Vagina (tissue), 2 donors: Measurements from ENCODE around the gene CST7. TPM values are rescaled to one million over a fixed set of nuclear protein-coding genes. Genes with fewer than 3 reads are reported as not detected.

Source experiments
- DNase-seq, 2 donors: peaks; one replicate each; pipeline ENCODE4 v3.0.0-alpha.2; 2017; ENCODE audit errors: extremely low spot score in 2 of 2
- H3K27ac ChIP-seq: fragments of 200-600 bp; sonication (generic); one replicate; pipeline ENCODE4 v1.5.1; 2019
- H3K27me3 ChIP-seq: fragments of 200-600 bp; sonication (generic); one replicate; pipeline ENCODE4 v1.5.1; 2019
- H3K36me3 ChIP-seq, 2 donors: fragments of 200-600 bp; sonication (generic); one replicate each; pipeline ENCODE4 v1.5.1; 2017 to 2019
- H3K4me1 ChIP-seq: fragments of 200-600 bp; sonication (generic); one replicate; pipeline ENCODE4 v1.5.1; 2019
- H3K4me3 ChIP-seq, 2 donors: fragments of 200-600 bp; sonication (generic); 1 replicate in 1 of 2; 2 replicates in 1 of 2; pipeline ENCODE4 v1.5.1; 2016 to 2019
- H3K9me3 ChIP-seq: fragments of 200-600 bp; sonication (generic); one replicate; pipeline ENCODE4 v1.5.1; 2019
- CTCF ChIP-seq, 3 experiments: fragments of 450-650 bp in 2 of 3; fragments of 200-600 bp in 1 of 3; sonication (generic) in 1 of 3; IDR thresholded peaks; one replicate each; pipeline ENCODE4 v1.5.1; 2017 to 2019; ENCODE audit warnings: antibody characterized with exemption in 3 of 3, mild to moderate bottlenecking in 2 of 3, moderate library complexity in 2 of 3
- POLR2A ChIP-seq, 2 donors: fragments of 450-650 bp; IDR thresholded peaks; one replicate each; pipeline ENCODE4 v1.6.1; 2017; ENCODE audit warnings: antibody characterized with exemption in 2 of 2, mild to moderate bottlenecking in 2 of 2, moderate library complexity in 2 of 2
- POLR2AphosphoS5 ChIP-seq, 2 donors: sonication (generic); formaldehyde crosslinking; IDR thresholded peaks; one replicate each; pipeline ENCODE4 v1.9.0; 2017; ENCODE audit warnings: antibody characterized with exemption in 2 of 2, mild to moderate bottlenecking in 2 of 2, low read depth in 1 of 2; ENCODE audit not compliant: insufficient read depth in 1 of 2
- intact Hi-C: fragments of 100-400 bp; cut with DNase I; formaldehyde crosslinking; loops from one replicate; pipeline ENCODE4 v1.15.1; 2023
- total RNA-seq: library from RNA; depleted of rRNA; stranded (reverse); fragments of >200 nt; gene quantifications from one replicate; pipeline ENCODE4 v1.2.3, GENCODE V29; 2016

CST7 gene
- total RNA-seq, 1 donor from 2014 or later, result 3.7 TPM

GRCh38 chr20:24960302-24960801 is 11.3 kb downstream of the CST7 start:
- Histone ChIP-seq H3K9me3 (no peaks in the 10 kb centered on the region), H3K27me3 (no peaks in the 10 kb centered on the region), H3K4me1 (no peaks in the 10 kb centered on the region), H3K4me3 (no peak overlapping the region), H3K27ac (no peak overlapping the region), H3K36me3 (peaks cover 0 to 45% of the 10 kb centered on the region in 2 donors)
- intact Hi-C loops, result no loop called here
- TF ChIP-seq POLR2A (IDR thresholded peaks at IDR 0.05) (no peak), POLR2AphosphoS5 (IDR thresholded peaks at IDR 0.05; ENCODE audit: insufficient read depth in 1 of 2, low read depth in 1 of 2) (no peak), CTCF (IDR thresholded peaks at IDR 0.05) (no peak)
- peak; percentile 82 to 91 for DNase-seq

GRCh38 chr20:24960861-24961260 is 11.8 kb downstream of the CST7 start:
- TF ChIP-seq POLR2A (IDR thresholded peaks at IDR 0.05) (no peak), CTCF (IDR thresholded peaks at IDR 0.05) (no peak), POLR2AphosphoS5 (IDR thresholded peaks at IDR 0.05; ENCODE audit: insufficient read depth in 1 of 2, low read depth in 1 of 2) (no peak)
- DNase-seq, result no peak
- H3K4me1 ChIP-seq, result no peaks in the 10 kb centered on the region
- H3K4me3 ChIP-seq, result no peak overlapping the region
- no peak overlapping the region for H3K27ac ChIP-seq
- no peaks in the 10 kb centered on the region for H3K9me3 ChIP-seq
- no peaks in the 10 kb centered on the region for H3K27me3 ChIP-seq
- H3K36me3 ChIP-seq, result peaks cover 0 to 48% of the 10 kb centered on the region in 2 donors
- intact Hi-C loops, result no loop called here

- DNase-seq, result peak; percentile 58 to 64
- Histone ChIP-seq H3K4me1 (no peaks in the 10 kb centered on the region), H3K27ac (no peak overlapping the region), H3K27me3 (no peaks in the 10 kb centered on the region), H3K36me3 (peaks cover 0 to 56% of the 10 kb centered on the region in 2 donors), H3K9me3 (no peaks in the 10 kb centered on the region), H3K4me3 (no peak overlapping the region)
- intact Hi-C loops, result no loop called here
- no peak for TF ChIP-seq POLR2AphosphoS5 (IDR thresholded peaks at IDR 0.05; ENCODE audit: insufficient read depth in 1 of 2, low read depth in 1 of 2)
- TF ChIP-seq CTCF (IDR thresholded peaks at IDR 0.05), result no peak
Observed at GRCh38 chr20:24961384-24962181, 12.5 kb downstream of the CST7 start.

- TF ChIP-seq POLR2A (IDR thresholded peaks at IDR 0.05) (no peak), CTCF (IDR thresholded peaks at IDR 0.05) (no peak), POLR2AphosphoS5 (IDR thresholded peaks at IDR 0.05; ENCODE audit: insufficient read depth in 1 of 2, low read depth in 1 of 2) (no peak)
- Histone ChIP-seq H3K27me3 (no peaks in the 10 kb centered on the region), H3K4me1 (no peaks in the 10 kb centered on the region), H3K27ac (no peak overlapping the region), H3K36me3 (peaks cover 0 to 58% of the 10 kb centered on the region in 2 donors), H3K4me3 (no peak overlapping the region), H3K9me3 (no peaks in the 10 kb centered on the region)
- peak in 1 of 2 donors; percentile 77 for DNase-seq
- intact Hi-C loops, result no loop called here
Observed at GRCh38 chr20:24962182-24962492, 13.1 kb downstream of the CST7 start.

- H3K4me1 ChIP-seq, result no peaks in the 10 kb centered on the region
- intact Hi-C loops, result no loop called here
- H3K4me3 ChIP-seq, result no peak overlapping the region
- no peak overlapping the region for H3K27ac ChIP-seq
- DNase-seq, result peak in 1 of 2 donors; percentile 70
- no peaks in the 10 kb centered on the region for H3K9me3 ChIP-seq
- TF ChIP-seq CTCF (IDR thresholded peaks at IDR 0.05), result no peak
- no peak for TF ChIP-seq POLR2AphosphoS5 (IDR thresholded peaks at IDR 0.05; ENCODE audit: insufficient read depth in 1 of 2, low read depth in 1 of 2)
- TF ChIP-seq POLR2A (IDR thresholded peaks at IDR 0.05), result no peak
- no peaks in the 10 kb centered on the region for H3K27me3 ChIP-seq
- H3K36me3 ChIP-seq, result peaks cover 0 to 58% of the 10 kb centered on the region in 2 donors
Observed at GRCh38 chr20:24962510-24962909, 13.4 kb downstream of the CST7 start.
